HFF-Myc (cell line): ENCODE measurements around the gene CAMTA1.

Experiments
- DNase-seq: peaks from one replicate; pipeline ENCODE4 v3.0.0-alpha.2; 2011; ENCODE audit warnings: low read depth; ENCODE audit errors: extremely low read depth
- H3K4me3 ChIP-seq: replicated peaks from 2 replicates; pipeline ENCODE4 v1.5.1; 2011; ENCODE audit warnings: low read depth, mild to moderate bottlenecking, control low read depth, low read length
- TF ChIP-seq, protein P1 (sequence below): IDR thresholded peaks from 2 replicates; pipeline ENCODE4 v1.5.1; 2012; ENCODE audit warnings: mild to moderate bottlenecking, low read depth, low read length, control low read depth; ENCODE audit errors: missing control alignments

Gene CAMTA1

DNA sequence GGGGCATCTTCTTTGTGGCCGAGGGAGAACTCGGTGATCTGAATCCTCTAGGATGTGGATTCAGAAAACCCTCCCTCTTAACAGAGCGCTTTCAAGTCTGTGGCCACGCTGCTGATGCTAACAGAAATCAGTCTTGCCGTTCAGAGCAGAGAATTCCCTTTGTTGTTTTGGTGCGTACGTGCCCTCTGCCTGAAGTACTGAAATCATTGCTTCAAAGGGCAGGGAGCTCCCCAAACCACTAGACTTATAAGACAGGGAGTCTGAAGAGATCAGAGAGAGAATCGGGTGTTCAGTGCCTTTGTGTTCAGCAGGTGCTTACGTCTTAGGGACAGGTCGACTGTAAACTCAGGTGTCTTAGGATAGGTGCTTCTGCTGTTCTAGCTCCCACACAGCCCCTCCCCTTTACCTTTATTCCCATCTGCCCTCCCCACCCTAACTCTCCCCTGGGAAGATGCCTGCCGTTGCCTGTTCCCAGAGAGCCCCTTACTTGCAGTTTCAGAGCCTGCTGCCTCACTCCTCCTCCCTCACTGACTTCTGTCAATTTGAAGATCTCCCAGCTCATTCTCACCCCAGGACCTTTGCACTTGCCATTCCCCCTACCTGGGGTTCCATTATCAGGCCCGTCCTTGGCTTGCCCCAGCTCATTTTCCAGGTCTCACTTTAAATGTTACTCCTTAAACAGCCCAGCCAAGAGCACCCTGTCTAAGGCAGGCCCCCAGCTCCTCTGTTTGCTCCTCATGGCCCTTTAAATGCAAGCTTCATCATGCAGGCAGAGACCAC lies 143.0 kb downstream of the CAMTA1 start:
- DNase-seq: no peak
- TF ChIP-seq, protein P1, sequence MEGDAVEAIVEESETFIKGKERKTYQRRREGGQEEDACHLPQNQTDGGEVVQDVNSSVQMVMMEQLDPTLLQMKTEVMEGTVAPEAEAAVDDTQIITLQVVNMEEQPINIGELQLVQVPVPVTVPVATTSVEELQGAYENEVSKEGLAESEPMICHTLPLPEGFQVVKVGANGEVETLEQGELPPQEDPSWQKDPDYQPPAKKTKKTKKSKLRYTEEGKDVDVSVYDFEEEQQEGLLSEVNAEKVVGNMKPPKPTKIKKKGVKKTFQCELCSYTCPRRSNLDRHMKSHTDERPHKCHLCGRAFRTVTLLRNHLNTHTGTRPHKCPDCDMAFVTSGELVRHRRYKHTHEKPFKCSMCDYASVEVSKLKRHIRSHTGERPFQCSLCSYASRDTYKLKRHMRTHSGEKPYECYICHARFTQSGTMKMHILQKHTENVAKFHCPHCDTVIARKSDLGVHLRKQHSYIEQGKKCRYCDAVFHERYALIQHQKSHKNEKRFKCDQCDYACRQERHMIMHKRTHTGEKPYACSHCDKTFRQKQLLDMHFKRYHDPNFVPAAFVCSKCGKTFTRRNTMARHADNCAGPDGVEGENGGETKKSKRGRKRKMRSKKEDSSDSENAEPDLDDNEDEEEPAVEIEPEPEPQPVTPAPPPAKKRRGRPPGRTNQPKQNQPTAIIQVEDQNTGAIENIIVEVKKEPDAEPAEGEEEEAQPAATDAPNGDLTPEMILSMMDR: no peak
- H3K4me3 ChIP-seq: no peak overlapping the region

DNA sequence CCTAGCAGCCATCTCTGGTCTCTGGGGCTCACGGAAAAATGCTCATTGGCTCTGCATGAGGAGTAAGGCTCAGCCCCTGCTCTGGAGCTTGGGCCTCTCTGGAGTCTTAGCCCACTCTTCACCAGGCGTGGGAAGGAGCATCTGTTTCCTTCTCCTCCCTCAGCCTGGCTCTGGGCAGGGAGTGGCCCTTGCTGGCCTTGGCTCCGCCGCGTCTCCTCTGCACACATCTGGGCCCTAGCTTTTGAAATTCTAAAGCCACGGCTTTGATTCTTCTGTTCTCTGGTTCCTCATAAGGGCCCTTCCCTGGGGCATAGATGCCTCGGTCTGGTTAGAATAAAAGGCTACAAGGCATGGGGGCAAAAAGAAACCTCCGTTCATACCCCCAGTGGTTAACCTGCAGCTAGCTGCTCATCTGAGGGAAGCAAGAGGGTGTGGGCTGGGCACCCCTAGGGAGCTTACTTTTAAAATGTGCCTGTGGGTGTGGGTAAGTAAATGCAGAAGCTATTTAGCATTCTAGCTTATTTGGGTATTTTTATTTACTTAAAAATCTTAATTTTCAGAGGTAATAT lies 145.6 kb downstream of the CAMTA1 start:
- no peak for DNase-seq
- H3K4me3 ChIP-seq: no peak overlapping the region
- TF ChIP-seq, protein P1: no peak

DNA sequence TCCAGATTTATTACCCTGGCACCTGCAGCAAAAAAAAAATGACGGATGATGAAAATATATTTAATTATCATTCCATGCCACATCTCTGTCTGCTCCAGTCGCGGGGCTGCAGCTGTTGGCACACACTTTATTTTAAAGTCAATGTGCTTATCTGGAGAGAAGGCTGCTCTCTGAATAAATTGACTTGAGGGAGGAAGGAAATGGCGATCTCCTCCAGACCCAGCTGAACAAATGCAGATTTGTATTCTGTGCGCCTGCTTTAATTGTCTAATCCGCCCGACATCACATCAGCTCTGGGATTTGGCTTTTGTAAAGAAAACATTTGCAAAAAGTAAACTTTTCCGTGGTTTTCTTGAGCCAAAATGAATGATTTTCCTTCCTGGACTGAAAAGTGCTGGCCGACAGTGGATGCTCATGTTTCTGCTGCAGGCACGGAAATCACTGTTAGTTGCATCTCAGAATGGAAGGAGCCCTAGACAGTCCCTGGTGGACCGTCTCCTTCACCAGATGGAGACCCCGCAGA lies 150.2 kb downstream of the CAMTA1 start:
- TF ChIP-seq, protein P1: no peak
- DNase-seq: no peak
- H3K4me3 ChIP-seq: no peak overlapping the region

DNA sequence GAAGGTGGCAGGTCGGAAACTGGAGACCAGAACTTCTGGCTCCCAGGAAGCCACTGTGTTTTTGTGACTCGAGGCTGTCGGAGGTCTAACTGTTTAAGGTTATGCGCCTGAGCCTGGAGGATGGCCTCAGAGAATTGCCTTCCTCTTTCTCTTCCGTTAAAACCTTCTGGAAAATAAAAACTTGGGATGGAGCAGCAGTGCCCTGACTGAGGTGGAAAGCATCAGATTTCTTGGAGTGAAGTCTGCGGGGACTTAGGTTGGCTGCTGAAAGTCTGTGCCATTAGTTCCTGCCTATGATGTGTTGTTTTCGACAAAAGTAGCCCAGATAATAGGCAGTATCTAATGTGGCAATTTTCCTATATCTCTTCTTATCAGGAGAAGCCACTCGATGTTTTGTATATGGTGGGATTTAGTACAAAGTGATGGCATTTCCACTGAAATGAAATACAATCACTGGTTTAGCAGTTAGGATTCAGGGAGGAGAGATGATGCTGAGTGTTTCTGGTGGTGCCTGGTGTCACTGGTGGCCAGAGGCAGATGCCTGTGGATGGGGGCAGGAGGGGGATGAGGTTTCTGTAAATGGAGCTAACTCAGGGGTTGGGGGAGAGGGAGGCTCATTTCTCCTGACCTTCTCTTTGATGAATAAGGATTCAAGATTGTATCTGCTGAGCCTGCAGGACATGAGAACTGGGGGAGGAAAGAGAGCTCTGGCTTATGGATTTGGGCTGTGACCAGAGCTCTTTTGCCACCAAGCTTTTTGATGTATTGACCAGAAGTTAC lies 150.8 kb downstream of the CAMTA1 start:
- DNase-seq: no peak
- TF ChIP-seq, protein P1: no peak
- H3K4me3 ChIP-seq: no peak overlapping the region

DNA sequence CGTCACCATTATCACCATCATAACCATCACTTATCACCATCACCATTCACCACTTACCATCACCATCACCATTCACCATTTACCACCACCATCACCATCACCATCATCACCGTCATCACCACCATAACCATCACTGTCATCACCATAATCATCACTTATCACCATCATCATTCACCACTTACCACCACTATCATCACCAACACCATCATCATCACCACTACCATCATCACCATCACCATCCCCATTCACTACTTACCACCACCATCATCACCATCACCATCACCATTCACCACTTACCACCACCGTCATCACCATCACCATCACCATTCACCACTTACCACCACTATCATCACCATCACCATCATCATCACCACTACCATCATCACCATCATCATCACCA lies 151.8 kb downstream of the CAMTA1 start:
- H3K4me3 ChIP-seq: no peak overlapping the region
- TF ChIP-seq, protein P1: no peak
- DNase-seq: no peak

DNA sequence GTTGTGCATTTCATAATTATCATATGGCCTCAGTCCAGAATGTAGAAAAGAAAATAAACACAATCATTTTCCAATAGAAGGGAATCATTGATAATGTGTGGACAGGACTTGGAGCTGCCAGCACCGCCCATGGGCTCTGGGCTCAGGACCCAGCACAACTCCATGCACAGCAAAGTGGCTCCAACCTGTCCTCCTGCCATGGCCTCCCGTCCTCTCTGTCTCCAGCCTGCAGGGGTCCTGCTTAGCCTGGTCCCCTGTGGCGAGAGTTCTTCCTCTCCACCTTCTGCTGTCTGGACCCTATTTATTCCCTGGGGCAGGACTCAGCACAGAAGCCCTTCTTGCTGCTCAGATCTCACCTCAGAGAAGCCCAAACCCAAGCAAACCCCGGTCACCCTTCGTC lies 154.1 kb downstream of the CAMTA1 start:
- no peak for DNase-seq
- TF ChIP-seq, protein P1: no peak
- no peak overlapping the region for H3K4me3 ChIP-seq
